RWPE2 (cell line): ENCODE measurements around the gene KIRREL3.
A peak's percentile ranks its signal among the peaks of the same experiment; 100 is the strongest.

Experiments used
- ATAC-seq: fragments of 200-7000 bp; cut with Tn5 transposase; 3 replicates; pipeline ENCODE4 v1.9.1; 2021; ENCODE audit warnings: low read depth
- DNase-seq: peaks from one replicate; pipeline ENCODE4 v3.0.0-alpha.2; 2020; ENCODE audit warnings: low spot score
- H3K27ac ChIP-seq: fragments of 450-650 bp; 2 replicates; pipeline ENCODE4 v1.5.1; 2017; ENCODE audit warnings: mild to moderate bottlenecking; ENCODE audit not compliant: poor library complexity, severe bottlenecking
- H3K27me3 ChIP-seq: fragments of 250-450 bp; sonication (Bioruptor Pico); 2 replicates; pipeline ENCODE4 v1.5.1; 2021; ENCODE audit warnings: mild to moderate bottlenecking, moderate library complexity; ENCODE audit not compliant: insufficient read depth, poor library complexity, severe bottlenecking
- H3K36me3 ChIP-seq: fragments of 250-450 bp; sonication (Bioruptor Pico); 2 replicates; pipeline ENCODE4 v1.5.1; 2020; ENCODE audit warnings: low read depth, mild to moderate bottlenecking, moderate library complexity
- H3K4me1 ChIP-seq: fragments of 250-450 bp; sonication (Bioruptor Pico); 2 replicates; pipeline ENCODE4 v1.5.1; 2021; ENCODE audit warnings: mild to moderate bottlenecking, moderate library complexity; ENCODE audit not compliant: insufficient read depth, poor library complexity, severe bottlenecking
- H3K4me3 ChIP-seq: fragments of 250-450 bp; sonication (Bioruptor Pico); 2 replicates; pipeline ENCODE4 v1.5.1; 2021; ENCODE audit warnings: mild to moderate bottlenecking, moderate library complexity; ENCODE audit not compliant: severe bottlenecking
- H3K9me3 ChIP-seq: fragments of 250-450 bp; sonication (Bioruptor Pico); 2 replicates; pipeline ENCODE4 v1.5.1; 2021; ENCODE audit warnings: mild to moderate bottlenecking, moderate library complexity; ENCODE audit not compliant: severe bottlenecking
- CTCF ChIP-seq: fragments of 450-650 bp; IDR thresholded peaks from one replicate; pipeline ENCODE4 v1.5.1; 2017; ENCODE audit warnings: mild to moderate bottlenecking, moderate library complexity; ENCODE audit not compliant: poor library complexity, severe bottlenecking

The KIRREL3 gene

GRCh38 chr11:126417091-126417862, 583.3 kb downstream of the KIRREL3 start:
- no peak for ATAC-seq

GRCh38 chr11:126416542-126417090, 584.0 kb downstream of the KIRREL3 start:
- TF ChIP-seq CTCF, result no peak
- Histone ChIP-seq H3K4me1 (no peaks in the 10 kb centered on the region), H3K27me3 (no peaks in the 10 kb centered on the region), H3K27ac (no peak overlapping the region), H3K9me3 (no peaks in the 10 kb centered on the region), H3K36me3 (peaks cover 17% of the 10 kb centered on the region), H3K4me3 (peak overlapping the region; percentile 34)
- no peak for DNase-seq
- ATAC-seq, result peak; percentile 95

More at GRCh38 chr11:126417091-126417862, 583.3 kb downstream of the KIRREL3 start:
- no peaks in the 10 kb centered on the region for H3K9me3 ChIP-seq
- H3K36me3 ChIP-seq, result peaks cover 17% of the 10 kb centered on the region
- H3K27me3 ChIP-seq, result no peaks in the 10 kb centered on the region
- no peak for DNase-seq
- H3K4me1 ChIP-seq, result no peaks in the 10 kb centered on the region
- peak overlapping the region; percentile 34 for H3K4me3 ChIP-seq
- H3K27ac ChIP-seq, result no peak overlapping the region
- no peak for TF ChIP-seq CTCF

- Histone ChIP-seq H3K27ac (no peak overlapping the region), H3K4me3 (no peak overlapping the region), H3K9me3 (no peaks in the 10 kb centered on the region), H3K36me3 (peaks cover 17% of the 10 kb centered on the region), H3K4me1 (no peaks in the 10 kb centered on the region), H3K27me3 (no peaks in the 10 kb centered on the region)
- TF ChIP-seq CTCF, result no peak
- ATAC-seq (no peak), DNase-seq (no peak)
These were observed 584.7 kb downstream of the KIRREL3 start for GRCh38 chr11:126415669-126416420.

- H3K36me3 ChIP-seq, result peaks cover 22% of the 10 kb centered on the region
- no peak overlapping the region for H3K27ac ChIP-seq
- DNase-seq, result no peak
- no peak for ATAC-seq
- no peak overlapping the region for H3K4me3 ChIP-seq
- H3K9me3 ChIP-seq, result no peaks in the 10 kb centered on the region
- TF ChIP-seq CTCF, result no peak
- H3K27me3 ChIP-seq, result no peaks in the 10 kb centered on the region
- no peaks in the 10 kb centered on the region for H3K4me1 ChIP-seq
These were observed 585.4 kb downstream of the KIRREL3 start for GRCh38 chr11:126415128-126415527.
